ENCODE data around the gene NOM1.

Gene NOM1

GRCh38 chr7:157001920-157002818, 52.7 kb downstream of the NOM1 start:
- Histone ChIP-seq H3K4me1 (ENCODE audit: control insufficient read depth in 1 of 2, insufficient read depth in 2 of 2, low read length in 2 of 2) (peaks cover 0 to 51% of the 10 kb centered on the region in 2 donors), H3K27me3 (ENCODE audit: low read depth, low read length) (peaks cover 30% of the 10 kb centered on the region), H3K27ac (ENCODE audit: low read length) (no peak overlapping the region), H3K36me3 (ENCODE audit: control insufficient read depth in 1 of 2, insufficient read depth in 2 of 2, low read length in 2 of 2) (no peaks in the 10 kb centered on the region), H3K4me3 (ENCODE audit: low read depth in 1 of 2, low read length in 2 of 2) (no peak overlapping the region), H3K9me3 (ENCODE audit: control insufficient read depth in 1 of 2, low read length in 2 of 2) (peaks cover 0 to 3% of the 10 kb centered on the region in 2 donors)

GRCh38 chr7:157002819-157003421, 53.4 kb downstream of the NOM1 start:
- no peaks in the 10 kb centered on the region for H3K36me3 ChIP-seq (ENCODE audit: control insufficient read depth in 1 of 2, insufficient read depth in 2 of 2, low read length in 2 of 2)
- no peaks in the 10 kb centered on the region for H3K9me3 ChIP-seq (ENCODE audit: control insufficient read depth in 1 of 2, low read length in 2 of 2)
- no peak overlapping the region for H3K4me3 ChIP-seq (ENCODE audit: low read depth in 1 of 2, low read length in 2 of 2)
- H3K27me3 ChIP-seq (ENCODE audit: low read depth, low read length) = peaks cover 30% of the 10 kb centered on the region
- no peak overlapping the region for H3K27ac ChIP-seq (ENCODE audit: low read length)
- H3K4me1 ChIP-seq (ENCODE audit: control insufficient read depth in 1 of 2, insufficient read depth in 2 of 2, low read length in 2 of 2) = peaks cover 0 to 51% of the 10 kb centered on the region in 2 donors

GRCh38 chr7:157003445-157003755, 53.9 kb downstream of the NOM1 start:
- Histone ChIP-seq H3K27me3 (ENCODE audit: low read depth, low read length) (peaks cover 30% of the 10 kb centered on the region), H3K27ac (ENCODE audit: low read length) (no peak overlapping the region), H3K4me3 (ENCODE audit: low read depth in 1 of 2, low read length in 2 of 2) (peak overlapping the region in 1 of 2 donors; percentile 49), H3K4me1 (ENCODE audit: control insufficient read depth in 1 of 2, insufficient read depth in 2 of 2, low read length in 2 of 2) (peaks cover 0 to 51% of the 10 kb centered on the region in 2 donors), H3K9me3 (ENCODE audit: control insufficient read depth in 1 of 2, low read length in 2 of 2) (no peaks in the 10 kb centered on the region), H3K36me3 (ENCODE audit: control insufficient read depth in 1 of 2, insufficient read depth in 2 of 2, low read length in 2 of 2) (no peaks in the 10 kb centered on the region)

- Histone ChIP-seq H3K9me3 (ENCODE audit: control insufficient read depth in 1 of 2, low read length in 2 of 2) (no peaks in the 10 kb centered on the region), H3K36me3 (ENCODE audit: control insufficient read depth in 1 of 2, insufficient read depth in 2 of 2, low read length in 2 of 2) (no peaks in the 10 kb centered on the region), H3K27ac (ENCODE audit: low read length) (no peak overlapping the region), H3K4me3 (ENCODE audit: low read depth in 1 of 2, low read length in 2 of 2) (peak overlapping the region in 1 of 2 donors; percentile 49), H3K27me3 (ENCODE audit: low read depth, low read length) (peaks cover 32% of the 10 kb centered on the region), H3K4me1 (ENCODE audit: control insufficient read depth in 1 of 2, insufficient read depth in 2 of 2, low read length in 2 of 2) (peaks cover 0 to 51% of the 10 kb centered on the region in 2 donors)
Measured at GRCh38 chr7:157003756-157004520, 54.4 kb downstream of the NOM1 start.

- Histone ChIP-seq H3K27me3 (ENCODE audit: low read depth, low read length) (peaks cover 30% of the 10 kb centered on the region), H3K4me1 (ENCODE audit: control insufficient read depth in 1 of 2, insufficient read depth in 2 of 2, low read length in 2 of 2) (peaks cover 0 to 50% of the 10 kb centered on the region in 2 donors), H3K27ac (ENCODE audit: low read length) (no peak overlapping the region), H3K9me3 (ENCODE audit: control insufficient read depth in 1 of 2, low read length in 2 of 2) (no peaks in the 10 kb centered on the region), H3K4me3 (ENCODE audit: low read depth in 1 of 2, low read length in 2 of 2) (peak overlapping the region in 1 of 2 donors; percentile 49), H3K36me3 (ENCODE audit: control insufficient read depth in 1 of 2, insufficient read depth in 2 of 2, low read length in 2 of 2) (no peaks in the 10 kb centered on the region)
Measured at GRCh38 chr7:157004521-157005455, 55.3 kb downstream of the NOM1 start.

GRCh38 chr7:157005456-157006204, 56.1 kb downstream of the NOM1 start:
- H3K27ac ChIP-seq (ENCODE audit: low read length) = no peak overlapping the region
- H3K4me3 ChIP-seq (ENCODE audit: low read depth in 1 of 2, low read length in 2 of 2) = peak overlapping the region in 1 of 2 donors; percentile 40
- H3K9me3 ChIP-seq (ENCODE audit: control insufficient read depth in 1 of 2, low read length in 2 of 2) = no peaks in the 10 kb centered on the region
- peaks cover 30% of the 10 kb centered on the region for H3K27me3 ChIP-seq (ENCODE audit: low read depth, low read length)
- peaks cover 0 to 51% of the 10 kb centered on the region in 2 donors for H3K4me1 ChIP-seq (ENCODE audit: control insufficient read depth in 1 of 2, insufficient read depth in 2 of 2, low read length in 2 of 2)
- H3K36me3 ChIP-seq (ENCODE audit: control insufficient read depth in 1 of 2, insufficient read depth in 2 of 2, low read length in 2 of 2) = no peaks in the 10 kb centered on the region

- H3K4me3 ChIP-seq (ENCODE audit: low read depth in 1 of 2, low read length in 2 of 2) = no peak overlapping the region
- H3K9me3 ChIP-seq (ENCODE audit: control insufficient read depth in 1 of 2, low read length in 2 of 2) = no peaks in the 10 kb centered on the region
- H3K36me3 ChIP-seq (ENCODE audit: control insufficient read depth in 1 of 2, insufficient read depth in 2 of 2, low read length in 2 of 2) = no peaks in the 10 kb centered on the region
- peaks cover 27% of the 10 kb centered on the region for H3K27me3 ChIP-seq (ENCODE audit: low read depth, low read length)
- no peak overlapping the region for H3K27ac ChIP-seq (ENCODE audit: low read length)
- H3K4me1 ChIP-seq (ENCODE audit: control insufficient read depth in 1 of 2, insufficient read depth in 2 of 2, low read length in 2 of 2) = peaks cover 0 to 53% of the 10 kb centered on the region in 2 donors
Measured at GRCh38 chr7:157006205-157006747, 56.8 kb downstream of the NOM1 start.

- Histone ChIP-seq H3K27me3 (ENCODE audit: low read depth, low read length) (peaks cover 32% of the 10 kb centered on the region), H3K4me3 (ENCODE audit: low read depth in 1 of 2, low read length in 2 of 2) (no peak overlapping the region), H3K4me1 (ENCODE audit: control insufficient read depth in 1 of 2, insufficient read depth in 2 of 2, low read length in 2 of 2) (peaks cover 0 to 58% of the 10 kb centered on the region in 2 donors), H3K36me3 (ENCODE audit: control insufficient read depth in 1 of 2, insufficient read depth in 2 of 2, low read length in 2 of 2) (no peaks in the 10 kb centered on the region), H3K9me3 (ENCODE audit: control insufficient read depth in 1 of 2, low read length in 2 of 2) (no peaks in the 10 kb centered on the region), H3K27ac (ENCODE audit: low read length) (no peak overlapping the region)
Measured at GRCh38 chr7:157006829-157007469, 57.4 kb downstream of the NOM1 start.

GRCh38 chr7:157007470-157008066, 58.1 kb downstream of the NOM1 start:
- no peak overlapping the region for H3K27ac ChIP-seq (ENCODE audit: low read length)
- H3K27me3 ChIP-seq (ENCODE audit: low read depth, low read length) = peaks cover 29% of the 10 kb centered on the region
- H3K4me1 ChIP-seq (ENCODE audit: control insufficient read depth in 1 of 2, insufficient read depth in 2 of 2, low read length in 2 of 2) = peaks cover 0 to 57% of the 10 kb centered on the region in 2 donors

More at GRCh38 chr7:157007470-157008066, 58.1 kb downstream of the NOM1 start:
- no peaks in the 10 kb centered on the region for H3K9me3 ChIP-seq (ENCODE audit: control insufficient read depth in 1 of 2, low read length in 2 of 2)
- no peak overlapping the region for H3K4me3 ChIP-seq (ENCODE audit: low read depth in 1 of 2, low read length in 2 of 2)
- H3K36me3 ChIP-seq (ENCODE audit: control insufficient read depth in 1 of 2, insufficient read depth in 2 of 2, low read length in 2 of 2) = no peaks in the 10 kb centered on the region

Measured in muscle layer of duodenum (tissue), 2 donors.